ENCODE data around the gene RCAN2. TPM values are rescaled to one million over a fixed set of nuclear protein-coding genes. Genes with fewer than 3 reads are reported as not detected.

The RCAN2 gene
- total RNA-seq, 1 donor from 2014 or later: 5.8 TPM

GRCh38 chr6:46509063-46509462 is 17.8 kb upstream of the RCAN2 start:
- H3K9me3 Mint-ChIP-seq: no peaks in the 10 kb centered on the region

DNA sequence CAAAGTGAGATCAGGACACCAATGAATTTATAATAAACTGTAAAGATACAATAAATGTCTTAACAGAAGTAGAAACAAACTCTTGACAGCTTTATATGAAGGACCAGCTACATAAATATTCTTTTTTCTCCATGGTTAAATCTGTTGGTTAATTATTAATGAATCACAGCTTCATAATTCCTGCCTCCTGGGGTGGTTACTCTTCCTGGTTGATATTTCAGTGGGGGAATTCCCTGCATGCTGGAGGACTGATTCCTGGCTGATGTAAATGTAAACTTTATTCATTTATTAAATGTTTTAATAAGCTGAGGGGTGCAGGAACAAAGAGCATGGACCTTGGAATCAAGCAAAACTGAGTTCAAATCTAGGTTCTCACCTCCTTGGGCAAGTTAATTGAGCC is 16.2 kb upstream of the RCAN2 start:
- no peak for DNase-seq (ENCODE audit: low spot score)
- no peaks in the 10 kb centered on the region for H3K9me3 Mint-ChIP-seq
- H3K4me3 ChIP-seq: no peak overlapping the region

More at GRCh38 chr6:46509063-46509462, 17.8 kb upstream of the RCAN2 start:
- Histone ChIP-seq H3F3A (ENCODE audit: low read depth) (no peaks in the 10 kb centered on the region), H4K20me1 (ENCODE audit: low read depth) (no peaks in the 10 kb centered on the region), H3K4me2 (no peak overlapping the region), H3K79me2 (ENCODE audit: low read depth) (no peaks in the 10 kb centered on the region), H3K4me1 (no peaks in the 10 kb centered on the region), H3K27me3 (no peaks in the 10 kb centered on the region), H3K9me3 (ENCODE audit: low read depth) (no peaks in the 10 kb centered on the region), H3K27ac (no peak overlapping the region), H3K4me3 (no peak overlapping the region), H3K36me3 (no peaks in the 10 kb centered on the region), H3K9ac (no peak overlapping the region), H2AFZ (replicated peaks) (no peak overlapping the region)
- H3K4me3 Mint-ChIP-seq: no peak overlapping the region
- H3K27me3 Mint-ChIP-seq (ENCODE audit: insufficient read depth, low read depth): no peaks in the 10 kb centered on the region
- no peak for DNase-seq (ENCODE audit: low spot score)
- TF ChIP-seq EZH2phosphoT487 (IDR thresholded peaks at IDR 0.05) (no peak), EZH2 (IDR thresholded peaks at IDR 0.05) (no peak)
- TF ChIP-seq, protein P1, sequence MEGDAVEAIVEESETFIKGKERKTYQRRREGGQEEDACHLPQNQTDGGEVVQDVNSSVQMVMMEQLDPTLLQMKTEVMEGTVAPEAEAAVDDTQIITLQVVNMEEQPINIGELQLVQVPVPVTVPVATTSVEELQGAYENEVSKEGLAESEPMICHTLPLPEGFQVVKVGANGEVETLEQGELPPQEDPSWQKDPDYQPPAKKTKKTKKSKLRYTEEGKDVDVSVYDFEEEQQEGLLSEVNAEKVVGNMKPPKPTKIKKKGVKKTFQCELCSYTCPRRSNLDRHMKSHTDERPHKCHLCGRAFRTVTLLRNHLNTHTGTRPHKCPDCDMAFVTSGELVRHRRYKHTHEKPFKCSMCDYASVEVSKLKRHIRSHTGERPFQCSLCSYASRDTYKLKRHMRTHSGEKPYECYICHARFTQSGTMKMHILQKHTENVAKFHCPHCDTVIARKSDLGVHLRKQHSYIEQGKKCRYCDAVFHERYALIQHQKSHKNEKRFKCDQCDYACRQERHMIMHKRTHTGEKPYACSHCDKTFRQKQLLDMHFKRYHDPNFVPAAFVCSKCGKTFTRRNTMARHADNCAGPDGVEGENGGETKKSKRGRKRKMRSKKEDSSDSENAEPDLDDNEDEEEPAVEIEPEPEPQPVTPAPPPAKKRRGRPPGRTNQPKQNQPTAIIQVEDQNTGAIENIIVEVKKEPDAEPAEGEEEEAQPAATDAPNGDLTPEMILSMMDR (IDR thresholded peaks at IDR 0.05): no peak
- H3K36me3 Mint-ChIP-seq: no peaks in the 10 kb centered on the region
- H3K27ac Mint-ChIP-seq: no peak overlapping the region
- H3K4me1 Mint-ChIP-seq: no peaks in the 10 kb centered on the region

GRCh38 chr6:46505693-46506512 is 14.7 kb upstream of the RCAN2 start:
- H3K9ac ChIP-seq: no peak overlapping the region
- H3F3A ChIP-seq (ENCODE audit: low read depth): no peaks in the 10 kb centered on the region
- H2AFZ ChIP-seq (replicated peaks): no peak overlapping the region
- H3K27ac Mint-ChIP-seq: no peak overlapping the region
- no peaks in the 10 kb centered on the region for H3K9me3 Mint-ChIP-seq
- no peaks in the 10 kb centered on the region for H3K4me1 Mint-ChIP-seq
- H3K27ac ChIP-seq: no peak overlapping the region
- no peak overlapping the region for H3K4me2 ChIP-seq
- H4K20me1 ChIP-seq (ENCODE audit: low read depth): no peaks in the 10 kb centered on the region
- H3K27me3 Mint-ChIP-seq (ENCODE audit: insufficient read depth, low read depth): no peaks in the 10 kb centered on the region
- DNase-seq (ENCODE audit: low spot score): no peak
- no peak overlapping the region for H3K4me3 Mint-ChIP-seq
- TF ChIP-seq EZH2phosphoT487 (IDR thresholded peaks at IDR 0.05): no peak
- TF ChIP-seq, protein P1 (IDR thresholded peaks at IDR 0.05): no peak
- no peak for TF ChIP-seq EZH2 (IDR thresholded peaks at IDR 0.05)
- no peaks in the 10 kb centered on the region for H3K36me3 Mint-ChIP-seq
- no peaks in the 10 kb centered on the region for H3K4me1 ChIP-seq
- no peaks in the 10 kb centered on the region for H3K27me3 ChIP-seq
- H3K36me3 ChIP-seq: no peaks in the 10 kb centered on the region
- no peak overlapping the region for H3K4me3 ChIP-seq
- no peaks in the 10 kb centered on the region for H3K79me2 ChIP-seq (ENCODE audit: low read depth)
- no peaks in the 10 kb centered on the region for H3K9me3 ChIP-seq (ENCODE audit: low read depth)

More for the DNA sequence above, 16.2 kb upstream of the RCAN2 start:
- Histone ChIP-seq H3K27me3 (no peaks in the 10 kb centered on the region), H3K4me2 (no peak overlapping the region), H3K36me3 (no peaks in the 10 kb centered on the region), H2AFZ (replicated peaks) (no peak overlapping the region), H3F3A (ENCODE audit: low read depth) (no peaks in the 10 kb centered on the region), H3K27ac (no peak overlapping the region), H3K9ac (no peak overlapping the region), H3K9me3 (ENCODE audit: low read depth) (no peaks in the 10 kb centered on the region), H3K4me1 (no peaks in the 10 kb centered on the region), H4K20me1 (ENCODE audit: low read depth) (no peaks in the 10 kb centered on the region), H3K79me2 (ENCODE audit: low read depth) (no peaks in the 10 kb centered on the region)
- no peaks in the 10 kb centered on the region for H3K4me1 Mint-ChIP-seq
- no peak overlapping the region for H3K4me3 Mint-ChIP-seq
- TF ChIP-seq EZH2 (IDR thresholded peaks at IDR 0.05) (no peak), EZH2phosphoT487 (IDR thresholded peaks at IDR 0.05) (no peak)
- TF ChIP-seq, protein P1 (IDR thresholded peaks at IDR 0.05): no peak
- no peak overlapping the region for H3K27ac Mint-ChIP-seq
- no peaks in the 10 kb centered on the region for H3K27me3 Mint-ChIP-seq (ENCODE audit: insufficient read depth, low read depth)
- H3K36me3 Mint-ChIP-seq: no peaks in the 10 kb centered on the region
